Measurements from ENCODE around the gene MTHFD2L.

Gene MTHFD2L

DNA sequence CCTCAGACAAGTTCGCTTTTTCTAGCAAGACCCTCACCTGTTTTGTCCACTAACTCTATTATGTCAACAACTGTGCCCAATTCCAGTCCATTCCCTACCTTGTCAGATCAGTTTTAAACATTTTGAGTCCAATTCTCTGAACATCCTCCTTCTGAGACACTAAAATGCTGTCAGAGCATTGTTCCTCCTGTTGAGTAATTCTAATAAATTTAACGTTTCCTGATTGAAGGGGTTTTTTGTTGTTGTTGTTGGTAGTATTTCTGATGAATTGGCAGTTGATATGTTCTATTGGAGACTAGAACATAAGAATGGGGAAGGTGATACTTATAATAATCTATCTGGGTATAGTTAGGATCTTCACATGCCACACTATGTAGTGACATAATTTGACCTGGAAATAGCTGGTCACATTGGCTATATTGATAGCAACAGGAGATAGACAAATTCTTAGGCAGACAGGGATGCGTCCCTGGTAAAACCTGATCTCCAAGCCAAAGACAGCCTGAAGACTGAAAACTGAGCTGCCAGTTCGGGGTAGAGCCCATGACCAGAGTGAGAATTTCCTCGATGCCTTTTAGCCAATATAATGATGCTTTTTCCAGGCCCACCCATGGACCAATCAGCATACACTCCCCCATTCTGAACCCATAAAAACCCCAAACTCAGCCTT, 46.5 kb upstream of the MTHFD2L start:
- TF ChIP-seq, protein P1, sequence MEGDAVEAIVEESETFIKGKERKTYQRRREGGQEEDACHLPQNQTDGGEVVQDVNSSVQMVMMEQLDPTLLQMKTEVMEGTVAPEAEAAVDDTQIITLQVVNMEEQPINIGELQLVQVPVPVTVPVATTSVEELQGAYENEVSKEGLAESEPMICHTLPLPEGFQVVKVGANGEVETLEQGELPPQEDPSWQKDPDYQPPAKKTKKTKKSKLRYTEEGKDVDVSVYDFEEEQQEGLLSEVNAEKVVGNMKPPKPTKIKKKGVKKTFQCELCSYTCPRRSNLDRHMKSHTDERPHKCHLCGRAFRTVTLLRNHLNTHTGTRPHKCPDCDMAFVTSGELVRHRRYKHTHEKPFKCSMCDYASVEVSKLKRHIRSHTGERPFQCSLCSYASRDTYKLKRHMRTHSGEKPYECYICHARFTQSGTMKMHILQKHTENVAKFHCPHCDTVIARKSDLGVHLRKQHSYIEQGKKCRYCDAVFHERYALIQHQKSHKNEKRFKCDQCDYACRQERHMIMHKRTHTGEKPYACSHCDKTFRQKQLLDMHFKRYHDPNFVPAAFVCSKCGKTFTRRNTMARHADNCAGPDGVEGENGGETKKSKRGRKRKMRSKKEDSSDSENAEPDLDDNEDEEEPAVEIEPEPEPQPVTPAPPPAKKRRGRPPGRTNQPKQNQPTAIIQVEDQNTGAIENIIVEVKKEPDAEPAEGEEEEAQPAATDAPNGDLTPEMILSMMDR (IDR thresholded peaks at IDR 0.05; ENCODE audit: low read depth, low read length), result no peak
- Histone ChIP-seq H3K9me3 (no peaks in the 10 kb centered on the region), H3K4me1 (no peaks in the 10 kb centered on the region), H3K4me3 (ENCODE audit: low read depth, low read length) (no peak overlapping the region), H3K36me3 (no peaks in the 10 kb centered on the region), H3K27me3 (no peaks in the 10 kb centered on the region; the same call in 1 of the 2 replicates)
- DNase-seq, result no peak

DNA sequence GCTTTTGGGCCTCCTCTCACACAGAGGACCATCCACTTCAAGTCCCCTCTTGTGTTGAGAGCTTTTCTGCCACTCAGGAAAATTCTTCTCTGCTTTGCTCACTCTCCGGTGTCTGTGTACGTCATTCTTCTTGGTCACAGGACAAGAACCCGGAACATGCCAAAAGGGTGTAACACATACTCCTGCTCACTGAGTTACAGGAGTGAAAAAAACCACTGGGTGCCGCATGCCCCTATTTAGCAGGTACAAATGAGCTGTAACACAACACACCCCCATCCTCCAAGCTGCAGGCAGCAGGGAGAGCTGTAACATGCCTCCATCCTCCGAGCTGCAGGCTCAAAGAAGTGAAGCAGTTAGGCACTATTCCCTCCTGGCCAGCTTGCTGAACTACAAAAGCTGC, 45.9 kb upstream of the MTHFD2L start:
- H3K4me1 ChIP-seq, result no peaks in the 10 kb centered on the region
- TF ChIP-seq, protein P1 (IDR thresholded peaks at IDR 0.05; ENCODE audit: low read depth, low read length), result no peak

DNA sequence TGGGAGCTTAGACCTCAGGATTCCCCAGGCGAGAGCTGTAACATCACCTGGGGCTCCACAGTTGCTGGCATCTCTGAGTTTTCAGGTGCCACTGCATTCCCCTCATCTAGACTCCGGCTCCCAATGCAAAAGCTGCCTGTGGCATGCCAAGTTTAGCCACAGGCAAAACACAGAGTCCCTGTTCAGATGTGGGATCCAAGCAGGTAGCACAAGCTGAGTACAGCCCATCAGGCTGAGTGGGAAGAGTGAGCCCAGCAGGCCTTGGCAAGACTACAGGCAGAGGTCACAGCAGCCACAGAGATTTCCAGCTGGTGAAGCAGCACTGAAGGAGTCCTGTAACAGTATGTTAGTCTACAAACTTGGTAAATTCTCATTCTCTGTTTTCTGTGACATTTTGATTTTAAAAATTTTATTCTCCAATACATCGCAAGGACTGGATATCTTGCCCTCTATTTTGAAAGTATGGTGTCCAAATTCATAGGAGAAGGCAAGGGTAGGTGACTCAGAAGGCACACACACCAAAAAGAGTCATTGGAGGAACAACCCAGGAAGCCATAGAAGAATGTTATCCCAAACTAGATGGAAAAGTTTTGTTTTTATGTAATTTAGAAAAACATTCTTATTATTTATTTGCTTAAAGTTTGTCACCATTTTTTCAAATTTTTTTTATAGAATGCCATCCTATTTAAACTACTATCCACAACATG, 45.4 kb upstream of the MTHFD2L start:
- TF ChIP-seq, protein P1 (IDR thresholded peaks at IDR 0.05; ENCODE audit: low read depth, low read length), result no peak
- no peaks in the 10 kb centered on the region for H3K4me1 ChIP-seq

More for the DNA sequence above, 45.9 kb upstream of the MTHFD2L start:
- Histone ChIP-seq H3K4me3 (ENCODE audit: low read depth, low read length) (no peak overlapping the region), H3K27me3 (no peaks in the 10 kb centered on the region; the same call in 1 of the 2 replicates), H3K36me3 (no peaks in the 10 kb centered on the region), H3K9me3 (no peaks in the 10 kb centered on the region)
- no peak for DNase-seq

DNA sequence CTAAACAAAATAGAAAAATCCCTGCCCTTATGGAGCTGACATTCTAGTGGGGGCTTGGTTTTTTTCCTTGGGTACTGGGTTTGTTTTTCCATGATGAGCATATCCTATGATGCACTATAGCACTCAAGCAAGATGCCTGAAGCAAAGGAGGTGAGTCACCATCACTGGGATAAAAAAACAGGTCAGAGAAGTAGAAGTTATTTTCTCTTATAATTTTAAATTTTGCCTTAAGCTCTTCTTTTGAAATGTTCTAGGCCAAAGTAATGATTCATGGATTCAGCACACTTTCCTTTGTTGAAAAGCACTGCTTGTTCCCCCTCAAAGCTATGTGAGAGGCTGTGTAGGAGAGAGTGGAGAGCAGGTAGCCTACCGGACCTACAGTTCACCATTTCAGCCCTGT, 43.7 kb upstream of the MTHFD2L start:
- H3K4me3 ChIP-seq (ENCODE audit: low read depth, low read length), result no peak overlapping the region
- DNase-seq, result no peak
- H3K36me3 ChIP-seq, result no peaks in the 10 kb centered on the region
- TF ChIP-seq, protein P1 (IDR thresholded peaks at IDR 0.05; ENCODE audit: low read depth, low read length), result no peak
- H3K9me3 ChIP-seq, result no peaks in the 10 kb centered on the region
- no peaks in the 10 kb centered on the region for H3K27me3 ChIP-seq
- no peaks in the 10 kb centered on the region for H3K4me1 ChIP-seq

More for the DNA sequence above, 45.4 kb upstream of the MTHFD2L start:
- H3K36me3 ChIP-seq, result no peaks in the 10 kb centered on the region
- no peaks in the 10 kb centered on the region for H3K9me3 ChIP-seq
- H3K27me3 ChIP-seq, result no peaks in the 10 kb centered on the region; the same call in 1 of the 2 replicates
- DNase-seq, result no peak
- no peak overlapping the region for H3K4me3 ChIP-seq (ENCODE audit: low read depth, low read length)

DNA sequence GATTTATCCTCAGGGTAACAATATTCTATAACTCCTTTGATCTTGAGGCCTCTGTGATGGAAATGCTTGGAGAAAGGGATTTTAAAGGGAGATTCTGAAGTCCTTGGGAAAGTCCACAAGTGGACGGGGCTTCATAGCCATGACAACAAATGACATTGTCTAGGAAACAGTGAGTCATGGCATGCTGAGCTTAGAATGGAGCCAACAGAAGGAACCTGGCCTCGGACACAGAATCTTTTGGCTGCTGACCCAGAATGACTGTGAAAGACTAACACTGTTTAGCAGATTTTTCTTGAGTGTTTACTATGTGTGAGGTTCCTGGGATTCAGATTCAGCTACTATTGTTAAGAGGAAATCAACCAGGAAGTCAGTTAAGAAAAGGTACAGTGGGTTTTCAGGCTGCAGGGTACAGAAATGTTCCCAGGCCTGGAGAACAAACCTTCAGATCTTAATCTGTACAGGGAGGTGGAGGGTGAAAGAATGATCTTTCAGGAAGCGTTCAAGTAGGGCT, 40.8 kb upstream of the MTHFD2L start:
- TF ChIP-seq, protein P1 (IDR thresholded peaks at IDR 0.05; ENCODE audit: low read depth, low read length), result no peak
- Histone ChIP-seq H3K4me1 (no peaks in the 10 kb centered on the region), H3K4me3 (ENCODE audit: low read depth, low read length) (no peak overlapping the region), H3K9me3 (no peaks in the 10 kb centered on the region), H3K27me3 (no peaks in the 10 kb centered on the region), H3K36me3 (no peaks in the 10 kb centered on the region)
- no peak for DNase-seq
